CD4-positive, alpha-beta T cell (primary cell): ENCODE results near the gene PINK1. TPM values are rescaled to one million over a fixed set of nuclear protein-coding genes. Genes with fewer than 3 reads are reported as not detected.

ENCODE experiments used
- ATAC-seq: fragments of 200-7000 bp; cut with Tn5 transposase; one replicate; pipeline ENCODE4 v1.10.0; 2022; ENCODE audit warnings: mild to moderate bottlenecking; ENCODE audit not compliant: poor library complexity
- CTCF ChIA-PET: fragments of 350-600 bp; sonication (Branson Sonifier 250); formaldehyde crosslinking; loops from one replicate; lab custom pipeline; 2021; ENCODE audit warnings: antibody characterized with exemption, inconsistent platforms; lab: Charles Lee
- POLR2A ChIA-PET: fragments of 350-600 bp; sonication (Branson Sonifier 250); formaldehyde crosslinking; loops from one replicate; lab custom pipeline; 2021; ENCODE audit warnings: antibody characterized with exemption, inconsistent platforms; lab: Charles Lee
- DNase-seq, 14 experiments: peaks; one replicate each; pipeline ENCODE4 v3.0.0-alpha.2; 2013 to 2020; ENCODE audit warnings: mixed read lengths in 2 of 14
- H3K27ac ChIP-seq, 2 donors: one replicate each; pipeline versions ENCODE4 v1.5.1 to v1.7.0; 2013; ENCODE audit warnings: low read length in 2 of 2, low read depth in 1 of 2, mild to moderate bottlenecking in 1 of 2
- H3K27me3 ChIP-seq, 2 experiments: 1 replicate in 1 of 2; 2 replicates in 1 of 2; pipeline versions ENCODE4 v1.6.1 to v1.7.0; 2013; ENCODE audit warnings: low read length in 2 of 2, control low read depth in 1 of 2, mild to moderate bottlenecking in 1 of 2, moderate library complexity in 1 of 2; ENCODE audit not compliant: insufficient read depth in 2 of 2, control insufficient read depth in 1 of 2
- H3K36me3 ChIP-seq: one replicate; pipeline ENCODE4 v1.6.1; 2013; ENCODE audit warnings: low read length, control low read depth; ENCODE audit not compliant: insufficient read depth
- H3K4me1 ChIP-seq: one replicate; pipeline ENCODE4 v1.6.1; 2013; ENCODE audit warnings: low read length, control low read depth; ENCODE audit not compliant: insufficient read depth
- H3K4me3 ChIP-seq: one replicate; pipeline ENCODE4 v1.5.1; 2013; ENCODE audit warnings: mild to moderate bottlenecking, low read length, moderate library complexity
- H3K9me3 ChIP-seq, 2 experiments: 1 replicate in 1 of 2; 2 replicates in 1 of 2; pipeline versions ENCODE4 v1.6.1 to v1.7.0; 2013; ENCODE audit warnings: low read length in 2 of 2, mild to moderate bottlenecking in 2 of 2, control low read depth in 1 of 2, moderate library complexity in 1 of 2; ENCODE audit not compliant: control insufficient read depth in 1 of 2, insufficient read depth in 1 of 2
- H3K27ac Mint-ChIP-seq: one replicate; pipeline ENCODE4 v1.8.0; 2020; ENCODE audit warnings: mixed read lengths
- H3K27me3 Mint-ChIP-seq: one replicate; pipeline ENCODE4 v1.8.0; 2021; ENCODE audit warnings: mixed read lengths
- H3K36me3 Mint-ChIP-seq: one replicate; pipeline ENCODE4 v1.8.0; 2021; ENCODE audit warnings: low read depth, mixed read lengths
- H3K4me1 Mint-ChIP-seq: one replicate; pipeline ENCODE4 v1.8.0; 2021; ENCODE audit warnings: low read depth, mixed read lengths
- H3K4me3 Mint-ChIP-seq: one replicate; pipeline ENCODE4 v1.8.0; 2020; ENCODE audit warnings: mild to moderate bottlenecking, mixed read lengths
- H3K9me3 Mint-ChIP-seq: one replicate; pipeline ENCODE4 v1.8.0; 2020; ENCODE audit warnings: mixed read lengths
- CTCF ChIP-seq: fragments of 200-600 bp; IDR thresholded peaks from one replicate; pipeline ENCODE4 v1.8.0; 2022; ENCODE audit warnings: antibody characterized with exemption, mild to moderate bottlenecking
- intact Hi-C, 2 experiments: fragments of 100-400 bp; cut with DNase I in 1 of 2; cut with micrococcal nuclease in 1 of 2; formaldehyde crosslinking; loops; one replicate each; pipeline versions ENCODE4 v1.15.1 to v1.9.0; 2023 to 2025; cut with DNase I, micrococcal nuclease
- total RNA-seq, 174 experiments: library from RNA in 2 of 174; stranded (reverse) in 2 of 174; gene quantifications; one replicate each; pipeline ENCODE4 v1.2.3 and lab custom pipeline; 2021 to 2026

The PINK1 gene
- total RNA-seq, 2 experiments from 2014 or later = 6.6 to 7.5 TPM

DNA sequence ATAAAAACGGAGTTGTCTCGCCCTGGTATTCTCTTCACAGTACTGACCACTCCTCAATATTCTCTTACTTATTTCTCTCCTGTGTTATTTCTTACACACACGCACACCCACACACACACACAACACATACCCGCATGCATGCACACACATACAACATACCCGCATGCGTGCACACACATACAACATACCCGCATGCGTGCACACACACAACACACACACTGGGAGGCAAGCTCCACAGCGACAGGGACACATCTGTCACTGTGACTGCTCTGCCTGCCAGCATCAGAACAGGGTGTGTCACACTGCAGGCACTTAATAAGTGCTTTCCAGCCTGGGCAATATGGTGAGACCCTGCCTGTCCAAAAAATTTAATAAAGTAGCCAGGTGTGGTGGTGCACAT is 48.7 kb downstream of the PINK1 start:
- ChIA-PET CTCF (no interaction called here), POLR2A (no interaction called here)
- H3K27ac ChIP-seq = no peak overlapping the region
- TF ChIP-seq CTCF = no peak
- DNase-seq (no peak), ATAC-seq (no peak)
- Mint-ChIP-seq H3K27me3 (no peaks in the 10 kb centered on the region), H3K36me3 (no peaks in the 10 kb centered on the region), H3K27ac (no peak overlapping the region), H3K9me3 (no peaks in the 10 kb centered on the region), H3K4me1 (peaks cover 5% of the 10 kb centered on the region), H3K4me3 (no peak overlapping the region)
- H3K27me3 ChIP-seq = peaks cover 0 to 2% of the 10 kb centered on the region in 2 experiments
- no peak overlapping the region for H3K4me3 ChIP-seq
- peaks cover 9% of the 10 kb centered on the region for H3K4me1 ChIP-seq
- no peaks in the 10 kb centered on the region for H3K36me3 ChIP-seq
- H3K9me3 ChIP-seq = peaks cover 0 to 5% of the 10 kb centered on the region in 2 experiments
- intact Hi-C loops = no loop called here

DNA sequence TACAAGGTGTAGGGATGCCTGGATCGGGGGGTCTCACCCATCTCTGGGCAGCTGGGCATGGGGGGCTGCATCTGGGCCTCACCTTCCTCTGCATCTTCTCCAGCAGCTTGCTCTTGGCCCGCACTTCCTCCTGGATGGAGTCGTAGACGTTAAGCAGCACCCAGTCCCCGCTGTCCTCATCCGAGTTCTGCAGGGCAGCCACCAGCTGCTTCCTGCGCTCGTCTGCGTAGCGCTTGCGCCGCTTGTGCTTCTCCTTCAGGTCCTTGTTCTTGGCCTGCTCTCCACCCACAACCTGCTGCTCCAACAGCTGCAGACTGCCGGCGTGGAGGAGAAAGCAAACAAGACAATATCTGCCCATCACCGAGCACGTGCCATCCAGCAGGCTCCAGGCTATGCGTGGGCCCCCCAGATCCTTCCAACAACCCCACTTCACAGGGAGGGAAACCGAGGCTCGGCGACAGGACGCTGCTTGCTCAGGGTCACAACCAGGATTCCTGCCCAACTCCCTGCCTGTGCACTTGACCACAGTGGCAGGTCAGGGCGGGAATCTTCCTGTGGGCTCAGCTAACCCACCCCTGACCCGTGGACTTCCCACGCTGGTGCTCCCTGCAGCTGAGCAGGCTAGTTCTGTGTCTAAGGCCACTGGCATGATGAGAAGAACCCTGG is 49.4 kb downstream of the PINK1 start:
- H3K4me3 ChIP-seq = no peak overlapping the region
- H3K36me3 ChIP-seq = no peaks in the 10 kb centered on the region
- POLR2A ChIA-PET = no interaction called here
- no peaks in the 10 kb centered on the region for H3K9me3 Mint-ChIP-seq
- TF ChIP-seq CTCF = no peak
- peaks cover 9% of the 10 kb centered on the region for H3K4me1 ChIP-seq
- no peak overlapping the region for H3K27ac ChIP-seq
- no peaks in the 10 kb centered on the region for H3K36me3 Mint-ChIP-seq
- DNase-seq (no peak), ATAC-seq (no peak)
- CTCF ChIA-PET = no interaction called here
- H3K4me3 Mint-ChIP-seq = no peak overlapping the region
- peaks cover 5% of the 10 kb centered on the region for H3K4me1 Mint-ChIP-seq
- no peaks in the 10 kb centered on the region for H3K27me3 Mint-ChIP-seq
- H3K9me3 ChIP-seq = peaks cover 0 to 1% of the 10 kb centered on the region in 2 experiments
- peaks cover 0 to 2% of the 10 kb centered on the region in 2 experiments for H3K27me3 ChIP-seq
- H3K27ac Mint-ChIP-seq = no peak overlapping the region
- intact Hi-C loops = no loop called here

GRCh38 chr1:20683614-20684013 is 50.4 kb downstream of the PINK1 start:
- peaks cover 6% of the 10 kb centered on the region for H3K4me1 ChIP-seq
- ChIA-PET CTCF (no interaction called here), POLR2A (no interaction called here)
- H3K9me3 ChIP-seq = no peaks in the 10 kb centered on the region
- H3K27me3 ChIP-seq = no peaks in the 10 kb centered on the region
- intact Hi-C loops = no loop called here
- ATAC-seq (no peak), DNase-seq (no peak)
- TF ChIP-seq CTCF = no peak
- no peaks in the 10 kb centered on the region for H3K36me3 ChIP-seq
- H3K4me1 Mint-ChIP-seq = peaks cover 2% of the 10 kb centered on the region
- H3K27ac Mint-ChIP-seq = no peak overlapping the region
- no peak overlapping the region for H3K4me3 ChIP-seq
- no peaks in the 10 kb centered on the region for H3K36me3 Mint-ChIP-seq
- no peaks in the 10 kb centered on the region for H3K27me3 Mint-ChIP-seq
- H3K4me3 Mint-ChIP-seq = no peak overlapping the region
- no peaks in the 10 kb centered on the region for H3K9me3 Mint-ChIP-seq
- no peak overlapping the region for H3K27ac ChIP-seq
